IPS-11a (cell line): Measurements from ENCODE around the gene KRTAP10-4.
"Not testable (repeated sequence)": the region's sequence is repeated elsewhere in the genome, so short reads cannot be mapped to it uniquely, and the experiment has no call there.

ENCODE experiments used
- H3K4me3 ChIP-seq: one replicate; pipeline ENCODE4 v1.5.1; 2013; ENCODE audit warnings: low read depth, low read length, control low read depth

Gene KRTAP10-4

GRCh38 chr21:44578371-44579055 lies 5.0 kb downstream of the KRTAP10-4 start:
- no peak overlapping the region for H3K4me3 ChIP-seq

DNA sequence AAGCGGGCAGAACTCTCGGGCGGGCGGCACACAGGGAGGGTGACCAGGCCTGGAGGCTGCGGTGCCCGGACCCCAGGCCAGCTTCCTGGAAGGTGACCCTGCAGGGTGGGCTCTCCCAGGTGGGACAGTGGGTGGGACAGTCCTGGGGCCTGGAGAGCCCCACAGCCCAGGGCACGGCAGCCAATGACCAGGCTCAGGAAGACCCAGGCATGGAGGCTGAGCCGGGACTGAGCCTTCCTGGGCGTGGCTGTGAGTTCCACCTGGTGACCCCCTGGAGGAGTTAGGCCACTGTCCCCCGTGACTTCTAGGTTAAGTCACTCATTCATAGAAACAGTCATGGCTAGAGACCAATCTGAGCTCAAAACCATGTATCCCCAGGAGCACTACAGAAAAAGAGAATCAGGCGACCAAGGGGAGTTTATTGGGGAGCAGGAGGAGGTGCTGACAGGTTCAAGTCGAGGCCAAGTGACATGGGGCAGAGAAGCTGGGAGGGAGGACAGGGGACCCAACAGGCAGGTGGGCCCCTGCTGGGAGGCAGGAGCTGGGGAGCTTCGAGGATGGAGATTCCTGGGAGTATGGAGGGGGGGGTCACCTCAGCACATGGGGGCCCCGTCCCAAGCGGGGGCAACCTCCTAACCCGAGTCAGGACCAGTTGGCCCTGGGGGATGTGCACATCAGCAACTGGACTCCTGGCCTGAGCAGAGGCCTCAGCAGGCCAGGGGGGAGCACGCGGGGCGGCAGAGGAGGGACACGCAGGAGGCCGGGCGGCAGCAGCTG lies 5.7 kb downstream of the KRTAP10-4 start:
- no peak overlapping the region for H3K4me3 ChIP-seq

DNA sequence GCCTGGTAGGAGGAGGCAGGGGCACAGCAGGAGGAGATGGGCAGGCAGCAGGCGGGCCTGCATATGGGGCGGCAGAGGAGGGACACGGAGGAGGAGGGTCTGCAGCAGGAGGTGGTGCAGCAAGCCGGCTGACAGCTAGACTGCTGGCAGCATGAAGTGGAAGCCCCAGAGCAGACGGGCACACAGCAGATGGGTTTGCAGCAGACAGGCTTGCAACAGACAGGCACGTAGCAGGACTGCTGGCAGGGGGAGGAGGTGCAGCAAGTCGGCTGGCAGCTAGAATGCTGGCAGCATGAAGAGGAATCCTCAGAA lies 6.3 kb downstream of the KRTAP10-4 start:
- H3K4me3 ChIP-seq: no peak overlapping the region

DNA sequence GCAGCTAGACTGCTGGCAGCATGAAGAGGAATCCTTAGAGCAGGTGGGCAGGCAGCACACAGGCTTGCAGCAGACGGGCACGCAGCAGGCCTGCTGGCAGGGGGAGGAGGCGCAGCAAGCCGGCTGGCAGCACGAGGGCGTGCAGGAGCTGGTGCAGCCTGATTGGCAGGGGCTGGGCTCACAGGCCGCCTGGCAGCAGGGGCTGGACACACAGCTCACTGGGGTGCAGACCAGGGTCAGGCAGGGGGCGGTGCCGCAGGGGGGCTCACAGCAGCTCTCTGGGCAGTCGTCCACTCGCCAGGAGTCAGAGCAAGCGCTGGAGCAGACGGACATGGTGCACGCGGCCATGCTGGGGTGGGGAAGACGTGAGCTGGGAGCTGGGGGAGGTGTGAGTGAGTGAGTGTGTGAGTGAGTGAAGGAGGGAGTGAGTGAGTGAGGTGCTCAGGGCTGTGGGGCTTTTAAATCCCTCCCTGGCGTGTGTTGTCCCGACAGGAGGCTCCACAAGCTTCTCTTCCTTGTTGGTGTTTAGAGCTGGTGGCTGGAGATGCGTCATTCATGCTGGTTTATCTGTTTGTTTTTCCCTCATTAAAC lies 6.8 kb downstream of the KRTAP10-4 start, which contains the start of gene KRTAP10-5:
KRTAP10-5 (minus strand) TSS at position 374 of the 591 bp plus-strand sequence; CDS start at position 348, 26 bp downstream.
- H3K4me3 ChIP-seq: not testable (repeated sequence)

DNA sequence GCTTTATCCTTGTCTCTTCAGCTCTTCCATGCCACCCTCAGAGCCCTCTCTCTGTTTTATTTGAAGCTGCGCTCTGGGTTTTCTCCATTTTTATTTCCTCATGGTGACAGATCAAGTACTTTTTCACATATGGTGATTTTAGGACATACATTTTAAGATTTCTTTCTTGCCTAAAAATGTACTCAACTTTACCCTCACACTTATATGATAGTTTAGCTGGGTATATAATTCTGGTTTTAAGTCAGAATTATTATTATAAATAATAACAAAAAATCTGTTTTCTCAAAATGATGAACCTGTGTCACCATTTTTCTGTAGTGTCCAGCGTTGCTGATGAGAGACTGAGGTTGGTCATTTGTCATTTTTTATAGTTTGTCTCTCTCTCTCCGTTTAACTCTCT lies 7.6 kb downstream of the KRTAP10-4 start:
- no peak overlapping the region for H3K4me3 ChIP-seq

DNA sequence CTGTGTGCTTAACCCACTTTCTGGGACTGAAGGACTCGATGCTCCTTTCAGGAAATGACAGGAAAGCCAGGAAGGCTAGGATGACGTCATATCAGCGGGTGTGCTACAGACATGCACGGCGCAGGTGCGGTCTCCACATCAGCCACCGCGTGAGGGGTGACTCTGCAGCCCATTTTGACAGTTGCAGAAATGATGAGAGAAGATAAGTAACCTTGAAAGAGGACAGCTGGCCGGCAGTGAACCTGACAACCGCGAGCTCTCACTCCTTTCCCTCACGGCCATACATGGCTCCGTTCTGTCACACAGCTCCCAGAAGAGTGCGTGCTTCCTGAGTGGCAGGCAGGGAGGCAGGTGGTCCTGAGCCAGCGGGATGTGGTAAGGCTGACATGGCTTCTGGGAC lies 8.5 kb downstream of the KRTAP10-4 start:
- no peak overlapping the region for H3K4me3 ChIP-seq

GRCh38 chr21:44583089-44583799 lies 9.7 kb downstream of the KRTAP10-4 start:
- H3K4me3 ChIP-seq: no peak overlapping the region

- H3K4me3 ChIP-seq: no peak overlapping the region
These were observed 10.2 kb downstream of the KRTAP10-4 start for GRCh38 chr21:44583800-44584147.

GRCh38 chr21:44585892-44586291 lies 12.4 kb downstream of the KRTAP10-4 start:
- H3K4me3 ChIP-seq: no peak overlapping the region

DNA sequence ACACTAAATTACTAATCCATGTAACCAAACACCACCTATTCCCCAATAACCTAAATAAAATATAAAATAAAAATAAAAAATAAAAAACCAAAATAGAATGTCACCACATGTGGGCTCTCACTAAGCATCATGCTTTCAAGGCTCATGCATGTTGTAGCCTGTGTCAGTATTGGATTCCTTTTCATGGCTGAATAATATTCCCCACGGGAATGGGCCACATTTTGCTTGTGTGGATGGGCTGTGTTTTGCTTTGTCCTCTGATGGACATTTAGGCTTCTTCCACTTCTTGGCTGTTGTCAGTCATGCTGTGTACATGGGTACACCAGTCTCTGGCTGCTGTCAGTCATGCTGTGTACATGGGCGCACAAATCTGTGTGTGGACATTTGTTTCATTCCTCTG lies 15.6 kb downstream of the KRTAP10-4 start:
- no peak overlapping the region for H3K4me3 ChIP-seq

DNA sequence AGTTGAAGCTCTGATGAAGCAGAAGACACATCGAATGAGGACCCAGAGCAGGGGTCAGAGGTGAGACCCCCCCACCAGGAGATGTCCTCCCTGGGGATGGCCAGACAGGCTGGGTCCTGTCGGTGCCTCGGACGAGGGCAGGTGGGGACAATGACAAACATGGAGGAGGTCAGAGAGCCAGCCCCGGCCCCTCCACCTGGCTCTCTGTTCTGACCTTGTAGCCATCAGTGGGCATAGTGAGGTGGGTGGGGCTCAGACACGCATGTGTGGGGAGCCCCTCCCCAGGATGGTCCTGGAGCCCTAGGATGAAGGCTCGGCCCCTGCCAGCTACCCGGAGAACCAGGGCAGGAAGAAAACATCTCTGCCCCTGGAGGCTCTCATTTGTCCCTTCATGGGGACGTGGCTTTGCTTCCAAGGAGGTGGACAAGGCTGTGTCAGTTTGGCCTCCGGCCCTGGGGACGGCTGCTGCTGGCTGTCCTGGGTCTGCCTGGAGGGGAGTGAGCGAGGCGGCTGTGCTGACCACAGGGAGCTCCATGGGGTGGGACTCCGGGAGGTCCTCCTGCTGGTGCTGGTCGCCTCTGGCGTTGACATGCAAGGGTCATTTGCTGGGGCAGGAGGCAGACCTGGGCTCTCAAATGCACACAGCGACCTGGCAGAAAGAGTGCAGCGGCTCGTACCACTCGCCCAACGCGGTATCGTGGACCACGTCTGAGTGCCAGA lies 16.2 kb downstream of the KRTAP10-4 start:
- H3K4me3 ChIP-seq: no peak overlapping the region

- no peak overlapping the region for H3K4me3 ChIP-seq
These were observed 16.8 kb downstream of the KRTAP10-4 start for GRCh38 chr21:44590311-44590721.

GRCh38 chr21:44590897-44591800 lies 17.6 kb downstream of the KRTAP10-4 start:
- H3K4me3 ChIP-seq: not testable (repeated sequence)

GRCh38 chr21:44591801-44592130 lies 18.2 kb downstream of the KRTAP10-4 start:
- not testable (repeated sequence) for H3K4me3 ChIP-seq

DNA sequence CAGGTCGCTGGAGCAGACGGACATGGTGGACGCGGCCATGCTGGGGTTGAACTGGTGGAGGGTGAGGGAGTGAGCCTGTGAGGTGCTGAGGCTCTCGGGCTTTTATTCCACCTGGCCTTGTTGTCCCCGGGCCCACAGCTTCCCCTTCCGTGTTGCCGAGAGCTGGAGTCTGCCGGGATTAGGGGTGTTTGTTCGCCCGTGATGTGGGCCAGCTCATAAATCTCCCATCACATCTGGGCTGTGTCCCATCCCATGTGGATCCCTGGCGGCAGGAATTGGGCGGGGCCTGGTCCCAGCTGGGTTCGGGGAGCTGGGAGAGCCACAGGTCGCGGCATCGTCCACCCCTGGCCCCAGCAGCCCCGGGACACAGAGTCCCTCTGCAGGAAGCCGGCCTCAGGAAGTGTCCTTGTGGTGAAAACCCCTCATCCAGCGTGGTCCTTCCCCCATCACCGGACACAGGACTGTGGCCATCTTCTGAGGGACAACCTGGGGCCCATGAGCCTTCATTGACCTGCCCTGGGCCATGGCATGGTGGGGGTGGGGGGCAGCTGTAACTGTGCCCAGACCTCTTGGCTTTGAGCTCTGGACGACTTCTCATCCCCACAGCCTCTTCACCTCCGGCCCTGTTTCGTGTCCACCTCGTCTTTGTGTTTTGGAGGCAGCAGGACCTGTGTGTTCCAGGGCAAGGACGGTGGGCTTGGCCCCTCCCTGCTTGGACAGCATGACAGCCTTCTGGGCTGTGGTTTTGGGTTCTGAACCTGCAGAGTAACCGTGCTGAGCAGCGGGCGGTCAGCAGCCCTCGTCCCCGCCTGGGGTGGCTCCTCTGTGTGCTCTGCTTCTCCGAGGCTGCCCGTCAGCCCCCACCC lies 19.1 kb downstream of the KRTAP10-4 start, which contains the start of gene KRTAP10-6:
KRTAP10-6 (minus strand) TSS at position 60 of the 866 bp plus-strand sequence; CDS start at position 39, 21 bp downstream.
- no peak within 1 kb of the TSS for H3K4me3 ChIP-seq

DNA sequence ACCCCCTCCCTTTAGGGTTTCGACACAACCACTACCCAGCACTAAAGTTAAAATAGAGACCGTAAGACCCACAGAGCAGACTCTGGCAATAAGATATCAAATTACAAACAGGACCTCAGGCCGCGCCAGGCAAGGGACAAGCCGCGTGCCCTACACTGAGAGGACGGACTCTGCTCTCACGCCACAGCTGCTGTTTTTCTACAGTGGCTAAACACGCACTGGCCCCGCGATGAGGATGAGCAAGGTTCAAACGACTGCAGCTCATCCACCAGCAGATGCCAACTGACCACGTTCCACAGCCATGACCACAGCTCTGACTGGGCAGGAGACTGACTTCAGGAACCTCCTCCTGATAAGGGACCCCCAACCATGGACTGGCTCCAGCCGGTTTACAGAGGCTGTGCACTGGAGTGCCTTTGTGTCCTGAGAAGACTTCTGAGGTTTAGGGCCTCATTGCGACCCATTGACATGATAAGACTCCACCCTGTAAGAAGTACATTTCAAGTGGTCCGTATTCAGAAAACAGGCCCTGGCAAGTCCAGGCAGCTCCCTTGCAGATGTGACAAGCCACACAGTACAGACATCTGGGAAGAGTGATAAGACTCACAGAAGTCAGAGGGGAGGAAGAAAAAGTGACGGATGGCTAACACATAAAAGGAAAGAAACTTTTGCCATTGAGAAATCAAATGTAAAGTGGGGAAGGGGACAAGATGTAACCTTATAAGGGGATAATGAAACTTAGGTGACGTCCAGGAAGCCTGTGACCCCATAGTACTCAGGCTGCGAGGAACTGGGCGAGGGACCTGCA lies 20.3 kb downstream of the KRTAP10-4 start:
- no peak overlapping the region for H3K4me3 ChIP-seq

GRCh38 chr21:44594406-44594916 lies 20.9 kb downstream of the KRTAP10-4 start:
- no peak overlapping the region for H3K4me3 ChIP-seq

- H3K4me3 ChIP-seq: no peak overlapping the region
These were observed 22.0 kb downstream of the KRTAP10-4 start for GRCh38 chr21:44595524-44595923.
